COLO668 (cell line): ENCODE results near the gene BAHCC1.

Experiments used
- DNase-seq: peaks from one replicate; lab custom pipeline; 2025; ENCODE audit not compliant: unreplicated experiment; lab: John Stamatoyannopoulos, UW

Gene BAHCC1

GRCh38 chr17:81397314-81398175 is 2.3 kb downstream of the BAHCC1 start:
- peak; percentile 67 for DNase-seq

- peak; percentile 31 for DNase-seq
Measured at GRCh38 chr17:81398176-81398831, 3.0 kb downstream of the BAHCC1 start.

GRCh38 chr17:81398832-81399411 is 3.7 kb downstream of the BAHCC1 start:
- DNase-seq, result peak; percentile 33

- peak; percentile 35 for DNase-seq
Measured at GRCh38 chr17:81399481-81400153, 4.4 kb downstream of the BAHCC1 start.

GRCh38 chr17:81400154-81400977 is 5.1 kb downstream of the BAHCC1 start:
- no peak for DNase-seq

GRCh38 chr17:81400996-81401722 is 5.9 kb downstream of the BAHCC1 start:
- no peak for DNase-seq

- DNase-seq, result peak; percentile 13
Measured at GRCh38 chr17:81401723-81402529, 6.7 kb downstream of the BAHCC1 start.

- no peak for DNase-seq
Measured at GRCh38 chr17:81402530-81402941, 7.3 kb downstream of the BAHCC1 start.

GRCh38 chr17:81402981-81403467 is 7.8 kb downstream of the BAHCC1 start:
- DNase-seq, result no peak

GRCh38 chr17:81403671-81404534 is 8.6 kb downstream of the BAHCC1 start:
- DNase-seq, result no peak

- peak; percentile 67 for DNase-seq
Measured at GRCh38 chr17:81404558-81405165, 9.4 kb downstream of the BAHCC1 start.

- no peak for DNase-seq
Measured at GRCh38 chr17:81405411-81405872, 10.2 kb downstream of the BAHCC1 start.

- DNase-seq, result peak; percentile 47
Measured at GRCh38 chr17:81406117-81406953, 11.1 kb downstream of the BAHCC1 start.

GRCh38 chr17:81408049-81408448 is 12.8 kb downstream of the BAHCC1 start:
- peak; percentile 15 for DNase-seq

GRCh38 chr17:81409190-81409935 is 14.1 kb downstream of the BAHCC1 start:
- peak; percentile 82 for DNase-seq

- DNase-seq, result no peak
Measured at GRCh38 chr17:81410852-81411251, 15.6 kb downstream of the BAHCC1 start.
